HG03095 (cell line): ENCODE measurements around the gene GNG7.

Experiments used
- ATAC-seq: cut with Tn5 transposase; IDR thresholded peaks from one replicate; pipeline ENCODE4 v1.9.1; 2021; ENCODE audit warnings: moderate library complexity; ENCODE audit not compliant: unreplicated experiment

GNG7 gene

GRCh38 chr19:2702170-2703076, at the start of gene GNG7:
Gene GNG7 (minus strand): TSS chr19:2702694. CDS start chr19:2520688, 182,006 bp downstream.
- peak; percentile 51 for ATAC-seq

DNA sequence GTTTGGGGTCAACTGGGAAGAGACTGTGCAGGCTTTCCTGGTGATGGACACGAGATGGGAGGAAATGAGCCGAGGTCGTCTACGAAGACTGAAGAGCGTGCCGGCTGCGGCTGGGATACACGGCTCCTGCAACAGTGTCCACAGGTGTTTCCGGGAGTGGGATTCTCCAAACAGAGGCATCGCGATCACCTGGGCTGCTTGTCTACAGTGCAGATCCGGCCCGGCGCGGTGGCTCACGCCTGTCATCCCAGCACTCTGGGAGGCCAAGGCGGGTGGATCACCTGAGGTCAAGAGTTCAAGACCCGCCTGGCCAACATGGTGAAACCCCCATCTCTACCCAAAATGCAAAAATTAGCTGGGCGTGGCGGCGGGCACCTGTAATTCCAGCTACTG, 48.9 kb upstream of the GNG7 start:
- ATAC-seq, result no peak

- ATAC-seq, result no peak
Measured at GRCh38 chr19:2750808-2751437, 48.4 kb upstream of the GNG7 start.

DNA sequence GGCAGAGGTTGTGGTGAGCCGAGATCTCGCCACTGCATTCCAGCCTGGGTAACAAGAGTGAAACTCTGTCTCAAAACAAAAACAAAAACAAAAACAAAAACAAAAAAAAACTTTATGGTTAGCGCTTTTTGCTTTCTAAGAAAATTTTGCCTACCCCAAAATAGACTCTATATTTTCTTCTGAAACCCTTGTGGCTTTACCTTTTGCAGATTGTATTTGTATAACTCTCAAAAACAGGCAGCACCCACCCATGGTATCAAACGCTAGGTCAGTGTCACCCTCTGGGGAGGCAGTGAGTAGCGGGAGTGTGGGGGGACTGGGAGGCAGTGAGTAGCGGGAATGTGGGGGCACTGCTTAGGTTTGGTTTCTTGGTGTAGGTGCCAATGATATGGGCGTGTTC, 44.9 kb upstream of the GNG7 start:
- no peak for ATAC-seq

GRCh38 chr19:2744113-2744512, 41.6 kb upstream of the GNG7 start:
- no peak for ATAC-seq

- no peak for ATAC-seq
Measured at GRCh38 chr19:2743099-2743498, 40.6 kb upstream of the GNG7 start.

GRCh38 chr19:2740314-2740656, 37.8 kb upstream of the GNG7 start:
- no peak for ATAC-seq

- ATAC-seq, result peak; percentile 86
Measured at GRCh38 chr19:2739602-2740313, 37.3 kb upstream of the GNG7 start, which contains the start of gene SLC39A3. Gene SLC39A3 (minus strand): TSS chr19:2740017. CDS start chr19:2737257, 2,760 bp downstream.

DNA sequence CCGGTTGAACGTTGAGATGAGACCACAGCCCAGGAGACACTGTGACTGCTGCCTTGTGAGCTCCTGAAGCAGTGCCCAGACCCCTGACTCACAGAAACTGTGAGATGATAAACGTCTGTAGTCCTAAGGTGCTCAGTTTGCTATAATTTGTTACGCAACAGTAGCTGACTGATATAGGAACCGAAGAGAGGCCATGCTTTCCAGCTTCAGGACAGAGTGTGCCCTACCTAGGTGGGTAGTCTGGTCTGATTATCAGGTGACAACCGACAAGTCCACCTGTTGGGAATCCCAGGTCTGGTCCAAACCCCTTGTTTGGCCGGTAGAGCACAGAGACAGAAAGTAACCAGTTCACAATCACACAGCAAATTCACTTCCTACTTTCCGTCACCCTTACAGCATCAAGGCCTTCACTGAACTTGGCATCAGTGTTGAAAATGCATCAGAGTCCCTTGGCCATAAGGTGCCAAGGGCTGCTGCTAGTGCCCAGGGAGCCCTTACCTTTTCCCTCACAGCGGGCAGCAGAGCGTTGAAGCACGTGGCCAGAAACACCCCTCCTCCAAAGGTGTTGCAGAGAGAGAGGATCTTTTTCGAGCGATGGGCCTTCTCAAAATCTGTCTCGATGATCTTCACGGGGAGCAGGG, 34.2 kb upstream of the GNG7 start:
- no peak for ATAC-seq

DNA sequence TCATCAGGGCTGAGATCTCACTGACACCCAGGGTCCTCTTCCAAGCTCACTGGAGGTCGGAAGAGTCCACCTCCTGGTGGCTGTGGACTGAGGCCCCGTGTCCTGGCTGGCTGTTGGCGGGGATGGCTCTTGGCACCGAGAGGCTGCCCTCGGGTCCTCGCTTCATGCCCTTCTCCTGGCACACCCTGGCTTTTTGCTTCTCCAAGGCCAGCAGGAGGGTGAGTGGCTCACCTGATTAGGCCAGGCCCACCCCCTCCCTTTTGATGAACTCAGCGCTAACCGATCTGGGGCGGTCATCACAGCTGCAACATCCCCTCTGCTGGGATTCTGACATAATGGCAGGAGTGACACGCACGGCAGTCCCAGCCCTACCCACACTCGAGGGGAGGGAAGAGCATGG, 32.9 kb upstream of the GNG7 start:
- ATAC-seq, result no peak

GRCh38 chr19:2734589-2735288, 32.2 kb upstream of the GNG7 start:
- no peak for ATAC-seq

DNA sequence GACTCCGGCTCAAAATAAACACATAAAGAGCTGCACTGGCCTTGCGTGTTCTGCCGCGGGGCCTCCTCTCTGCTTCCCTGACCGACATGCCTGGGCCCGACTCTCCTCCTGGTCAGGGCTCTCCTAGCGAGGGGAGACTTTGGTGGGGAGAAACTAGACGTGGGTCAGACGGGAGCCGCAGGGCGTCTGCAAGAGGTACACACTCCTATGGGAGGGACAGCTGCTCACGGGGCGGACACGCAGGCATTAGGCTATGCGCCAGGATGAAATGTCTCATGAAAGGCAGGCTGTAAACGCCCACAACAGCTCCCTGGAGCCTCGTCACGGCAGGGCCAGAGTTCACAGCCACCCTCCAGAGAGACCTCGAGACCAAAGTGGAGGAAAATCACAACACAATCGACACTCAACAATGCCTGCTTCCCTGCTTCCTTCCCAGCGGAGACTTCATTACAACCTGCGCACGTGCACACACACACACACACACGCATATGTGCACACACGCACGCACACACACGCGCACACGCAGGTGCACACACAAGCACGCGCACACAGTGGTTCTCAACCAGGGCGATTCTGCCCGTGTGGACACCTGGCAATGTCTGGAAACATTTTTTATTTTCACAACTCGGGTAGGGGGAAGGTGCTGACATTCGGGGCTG, 31.6 kb upstream of the GNG7 start:
- no peak for ATAC-seq

- ATAC-seq, result no peak
Measured at GRCh38 chr19:2732883-2733282, 30.4 kb upstream of the GNG7 start.

- ATAC-seq, result no peak
Measured at GRCh38 chr19:2732157-2732725, 29.7 kb upstream of the GNG7 start.

DNA sequence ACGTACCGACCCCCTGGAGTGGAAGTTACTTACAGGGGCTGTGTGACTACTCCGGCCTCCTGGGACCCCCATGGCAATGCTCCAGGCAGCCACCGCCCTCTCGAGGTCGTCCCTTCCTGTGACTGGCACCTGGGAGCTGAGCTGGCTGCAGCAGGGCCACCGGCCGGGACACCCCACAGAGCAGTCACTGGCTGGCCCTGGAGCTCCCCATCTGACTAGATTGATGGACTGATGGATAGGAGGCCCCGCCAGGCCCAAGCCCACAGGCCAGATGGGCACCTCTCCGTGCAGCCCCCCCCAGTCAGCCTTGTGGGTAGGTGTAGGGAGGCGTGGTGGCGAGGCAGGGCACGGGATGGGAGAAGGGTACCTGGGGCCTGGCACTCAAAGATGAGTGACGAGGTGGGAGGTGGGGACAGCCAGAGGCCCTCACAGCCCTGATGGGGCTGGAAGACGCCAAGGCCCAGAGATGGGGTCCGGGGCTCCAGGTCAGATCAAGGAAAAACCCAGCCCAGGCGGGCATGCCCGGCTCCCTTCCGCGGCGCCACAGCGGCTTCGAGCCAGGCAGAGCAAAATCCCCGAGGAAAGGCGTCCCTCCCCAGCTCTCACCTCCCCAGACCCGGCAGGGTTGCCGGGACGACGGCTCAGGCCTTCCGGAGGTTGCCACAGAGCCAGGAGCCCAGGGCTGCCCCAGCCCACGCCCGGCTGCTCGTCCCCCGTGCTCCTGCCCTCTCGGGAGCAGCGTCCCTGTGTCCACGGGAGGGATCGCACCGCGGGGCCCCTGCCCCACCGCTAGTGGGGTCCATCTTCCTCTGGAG, 28.9 kb upstream of the GNG7 start:
- ATAC-seq, result no peak

DNA sequence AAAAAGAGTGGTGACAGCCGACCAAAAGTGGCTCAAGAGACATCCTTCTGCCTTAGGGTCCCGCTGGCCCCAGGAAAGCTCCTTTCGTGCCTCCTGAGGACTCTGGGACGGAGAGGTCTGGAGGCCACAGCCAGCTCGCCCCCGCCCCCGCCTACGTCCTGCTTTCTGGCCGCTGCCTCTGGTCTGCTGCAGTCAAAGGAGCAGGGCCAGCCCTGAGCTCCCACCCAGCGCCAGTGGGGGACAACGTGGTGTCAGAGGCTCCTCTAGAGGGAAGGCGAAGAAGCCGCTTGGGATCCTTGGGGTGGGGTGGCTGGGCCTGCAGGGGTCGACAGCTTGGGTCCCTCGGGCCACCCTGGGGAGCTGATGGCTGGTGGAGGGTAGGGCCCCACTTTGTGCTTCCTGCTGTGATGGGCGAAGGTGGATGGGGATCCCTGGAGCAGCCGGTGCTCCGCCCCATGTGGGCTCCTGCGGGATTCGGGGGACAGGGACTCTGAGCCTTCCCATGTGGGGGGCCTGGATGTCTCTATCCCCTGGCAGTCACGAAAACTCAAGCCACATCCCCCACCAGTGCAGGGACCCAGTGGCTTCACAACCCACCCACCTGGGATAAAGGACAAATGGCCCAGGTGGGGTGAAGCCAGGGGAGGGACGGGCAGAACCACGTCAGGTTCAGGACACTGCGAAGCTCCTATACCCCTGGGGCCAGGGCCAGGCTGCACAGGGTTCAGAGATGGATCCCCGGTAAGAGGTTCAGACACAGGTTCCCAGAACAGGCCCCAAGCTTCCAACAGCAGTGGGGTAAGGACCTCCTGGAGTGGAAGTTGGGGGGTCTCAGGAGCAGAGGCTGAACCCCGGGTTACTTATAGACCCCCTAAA, 27.7 kb upstream of the GNG7 start:
- ATAC-seq, result no peak

GRCh38 chr19:2728783-2729387, 26.4 kb upstream of the GNG7 start:
- ATAC-seq, result no peak

DNA sequence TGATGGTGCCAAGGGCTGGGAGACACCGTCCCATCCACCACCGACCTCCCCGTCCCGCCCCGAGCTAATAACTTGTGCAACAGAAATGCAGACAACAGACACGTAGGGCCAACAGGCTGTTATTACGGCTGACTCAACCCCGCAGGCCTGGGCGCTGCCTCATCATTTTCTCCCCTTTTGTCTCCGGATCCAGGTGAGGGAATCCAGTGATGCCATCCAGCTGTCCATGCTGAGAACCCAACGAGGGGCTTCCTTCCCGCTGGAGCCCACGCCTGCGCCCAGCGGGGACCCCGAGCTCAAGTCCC, 25.1 kb upstream of the GNG7 start:
- ATAC-seq, result no peak
